T-helper 2 cell treated with Interferon-gamma antibody and Interleukin-4, amounts not matched to agents 100 ng/mL and 5 ng/mL, for 36 hours (primary cell): ENCODE data around the gene IGSF3. TPM values are rescaled to one million over a fixed set of nuclear protein-coding genes. Genes with fewer than 3 reads are reported as not detected.

Source experiments
- intact Hi-C: fragments of 100-400 bp; cut with micrococcal nuclease; formaldehyde crosslinking; loops from one replicate; pipeline ENCODE4 v1.15.1; 2023
- total RNA-seq: library from RNA; stranded (reverse); gene quantifications from 2 replicates; pipeline ENCODE4 v1.2.3, GENCODE V29; 2022

Gene IGSF3
- total RNA-seq, 1 donor from 2014 or later: 0.82 TPM

GRCh38 chr1:116686723-116687352 is 19.3 kb upstream of the IGSF3 start:
- intact Hi-C loops: no loop called here

- intact Hi-C loops: no loop called here
Observed at GRCh38 chr1:116686175-116686574, 18.6 kb upstream of the IGSF3 start.

GRCh38 chr1:116684575-116684974 is 17.0 kb upstream of the IGSF3 start:
- intact Hi-C loops: no loop called here

GRCh38 chr1:116682641-116683221 is 15.2 kb upstream of the IGSF3 start:
- intact Hi-C loops: no loop called here

GRCh38 chr1:116681343-116681899 is 13.9 kb upstream of the IGSF3 start:
- intact Hi-C loops: no loop called here

- intact Hi-C loops: no loop called here
Observed at GRCh38 chr1:116680752-116681151, 13.2 kb upstream of the IGSF3 start.

GRCh38 chr1:116679828-116680628 is 12.5 kb upstream of the IGSF3 start:
- intact Hi-C loops: no loop called here

GRCh38 chr1:116679091-116679827 is 11.7 kb upstream of the IGSF3 start:
- intact Hi-C loops: no loop called here

- intact Hi-C loops: no loop called here
Observed at GRCh38 chr1:116678732-116679090, 11.2 kb upstream of the IGSF3 start.

- intact Hi-C loops: no loop called here
Observed at GRCh38 chr1:116677474-116678062, 10.0 kb upstream of the IGSF3 start.

GRCh38 chr1:116676291-116676690 is 8.8 kb upstream of the IGSF3 start:
- intact Hi-C loops: no loop called here

GRCh38 chr1:116674751-116675150 is 7.2 kb upstream of the IGSF3 start:
- intact Hi-C loops: no loop called here

GRCh38 chr1:116674011-116674531 is 6.5 kb upstream of the IGSF3 start:
- intact Hi-C loops: no loop called here

GRCh38 chr1:116671912-116672311 is 4.4 kb upstream of the IGSF3 start:
- intact Hi-C loops: loop anchor here (1.0 kb wide), 1 partner anchor 98 kb away; no protein-coding TSS in a partner anchor

GRCh38 chr1:116671072-116671760 is 3.7 kb upstream of the IGSF3 start:
- intact Hi-C loops: no loop called here

- intact Hi-C loops: loop anchor here (10.0 kb wide), 1 partner anchor 533 kb away; no protein-coding TSS in a partner anchor
Observed at GRCh38 chr1:116668277-116668676, 744 bp upstream of the IGSF3 start.

- intact Hi-C loops: loop anchor here (1.0 to 10.0 kb wide), 3 partner anchors 92 to 532 kb away; no protein-coding TSS in a partner anchor
Observed at GRCh38 chr1:116667078-116667574, 407 bp downstream of the IGSF3 start.

- intact Hi-C loops: loop anchor here (1.0 to 10.0 kb wide), 3 partner anchors 92 to 532 kb away; no protein-coding TSS in a partner anchor
Observed at GRCh38 chr1:116666187-116667077, 1.1 kb downstream of the IGSF3 start.

- intact Hi-C loops: loop anchor here (10.0 kb wide), 1 partner anchor 530 kb away; no protein-coding TSS in a partner anchor
Observed at GRCh38 chr1:116664978-116665371, 2.6 kb downstream of the IGSF3 start.
